ENCODE results near the gene ANO1.

GRCh38 chr11:70048279-70049024, 29.7 kb upstream of the ANO1 start:
- TF ChIP-seq CTCF (IDR thresholded peaks at IDR 0.05) (peak; percentile 13 to 30 (median 18)), POLR2A (IDR thresholded peaks at IDR 0.05) (no peak)
